ENCODE measurements around the gene FEN1.

GRCh38 chr11:61797263-61797944 lies 4.7 kb downstream of the FEN1 start:
- TF ChIP-seq CTCF (conservative IDR thresholded peaks at IDR 0.05 in 1 of 2, IDR thresholded peaks at IDR 0.05 in 1 of 2; ENCODE audit: low read depth in 1 of 2, low read length in 2 of 2): peak; percentile 82 to 85
- no peak for TF ChIP-seq EZH2 (IDR thresholded peaks at IDR 0.05; ENCODE audit: low read length, missing control alignments)

Measured in fibroblast of lung (primary cell).